ENCODE data around the gene GALNT6.

The GALNT6 gene

DNA sequence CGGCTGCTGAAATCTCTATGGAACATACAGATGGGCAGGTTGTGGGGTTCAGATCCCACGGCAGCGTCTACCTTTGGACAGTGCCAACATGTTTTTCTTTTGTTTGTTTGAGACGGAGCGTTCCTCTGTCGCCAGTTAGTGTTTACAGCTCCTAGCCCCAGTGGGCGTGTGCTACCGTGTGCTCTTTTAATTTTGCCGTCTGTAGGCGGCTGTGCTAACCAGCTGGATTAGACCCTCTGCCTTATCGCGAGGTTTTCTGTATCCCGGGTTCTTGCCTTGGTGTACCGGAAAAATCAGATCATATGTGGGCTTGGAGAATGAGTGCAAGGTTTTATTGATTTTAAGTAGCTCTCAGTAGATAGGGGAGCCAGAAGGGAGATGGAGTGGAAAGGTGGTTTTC, 9.8 kb upstream of the GALNT6 start:
- no peak overlapping the region for H3K4me3 ChIP-seq (ENCODE audit: control insufficient read depth, low read depth, low read length)
- no peak for DNase-seq (ENCODE audit: low read depth)
- no peak for TF ChIP-seq CTCF (conservative IDR thresholded peaks at IDR 0.05; ENCODE audit: control insufficient read depth, insufficient read depth, low read depth, low read length)

DNA sequence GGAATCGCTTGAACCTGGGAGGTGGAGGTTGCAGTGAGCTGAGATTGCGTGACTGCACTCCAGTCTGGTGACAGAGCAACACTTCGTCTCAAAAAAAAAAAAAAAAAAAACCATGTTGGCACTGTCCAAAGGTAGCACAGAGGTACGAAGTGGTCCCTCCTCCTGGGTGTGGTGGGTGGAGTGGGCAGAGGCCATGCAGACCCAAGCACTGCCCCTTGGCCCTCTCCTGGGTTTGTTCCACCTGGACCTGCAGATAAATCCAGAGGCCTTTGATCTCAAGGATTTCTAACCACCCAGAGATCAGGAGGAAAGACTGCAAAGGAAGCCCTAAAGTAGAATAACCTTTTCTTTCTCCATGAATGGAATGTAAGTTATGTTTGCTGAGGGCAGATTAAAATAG, 8.7 kb upstream of the GALNT6 start:
- H3K4me3 ChIP-seq (ENCODE audit: control insufficient read depth, low read depth, low read length), result no peak overlapping the region
- DNase-seq (ENCODE audit: low read depth), result no peak
- TF ChIP-seq CTCF (conservative IDR thresholded peaks at IDR 0.05; ENCODE audit: control insufficient read depth, insufficient read depth, low read depth, low read length), result no peak

GRCh38 chr12:51397670-51398069, 6.5 kb upstream of the GALNT6 start:
- no peak for DNase-seq (ENCODE audit: low read depth)
- TF ChIP-seq CTCF (conservative IDR thresholded peaks at IDR 0.05; ENCODE audit: control insufficient read depth, insufficient read depth, low read depth, low read length), result no peak
- H3K4me3 ChIP-seq (ENCODE audit: control insufficient read depth, low read depth, low read length), result no peak overlapping the region

DNA sequence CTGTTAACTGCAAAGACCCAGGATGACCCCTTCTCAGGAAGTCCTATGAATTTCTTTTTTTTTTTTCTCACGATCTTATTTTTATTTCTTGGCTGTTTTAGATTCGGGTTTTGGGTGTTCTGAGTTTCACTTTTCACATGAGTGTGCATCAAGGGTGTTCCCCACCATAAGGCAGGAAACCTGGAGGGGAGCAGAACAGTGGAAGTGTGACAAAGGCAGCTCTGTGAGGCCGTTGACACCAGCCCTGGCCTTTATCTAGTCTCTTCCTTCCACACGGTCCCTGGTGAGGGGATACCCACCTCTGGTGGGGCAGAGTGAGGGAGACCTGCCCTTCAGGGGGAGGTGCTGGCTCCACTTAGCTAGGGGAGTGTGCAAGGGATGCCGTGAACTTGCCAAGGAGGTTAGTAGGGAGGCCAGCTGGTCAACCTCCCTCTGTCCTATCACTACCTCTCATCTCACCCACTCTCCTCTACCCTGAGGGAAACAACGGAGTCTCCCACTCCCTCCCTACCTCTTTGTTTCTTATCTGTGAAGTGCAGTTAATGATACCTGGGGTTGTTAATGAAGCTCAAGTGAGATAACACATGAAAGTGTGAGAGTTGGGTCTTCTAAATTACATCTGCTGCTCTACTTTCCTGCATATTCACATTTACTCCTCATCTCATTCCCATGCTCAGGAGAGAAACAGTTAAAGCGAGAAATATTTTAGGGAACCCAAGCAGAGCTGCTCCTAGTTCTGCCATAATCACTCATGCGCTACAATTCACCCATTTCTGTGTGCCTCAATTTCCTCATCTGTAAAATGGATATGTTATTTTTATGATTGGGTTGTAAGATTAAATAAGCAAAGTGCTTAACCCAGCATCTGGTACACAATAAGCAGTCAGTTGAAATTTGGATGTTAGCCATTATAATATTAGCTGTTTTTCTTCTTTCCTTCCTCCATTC, 4.4 kb upstream of the GALNT6 start:
- H3K4me3 ChIP-seq (ENCODE audit: control insufficient read depth, low read depth, low read length), result no peak overlapping the region
- no peak for DNase-seq (ENCODE audit: low read depth)
- no peak for TF ChIP-seq CTCF (conservative IDR thresholded peaks at IDR 0.05; ENCODE audit: control insufficient read depth, insufficient read depth, low read depth, low read length)

DNA sequence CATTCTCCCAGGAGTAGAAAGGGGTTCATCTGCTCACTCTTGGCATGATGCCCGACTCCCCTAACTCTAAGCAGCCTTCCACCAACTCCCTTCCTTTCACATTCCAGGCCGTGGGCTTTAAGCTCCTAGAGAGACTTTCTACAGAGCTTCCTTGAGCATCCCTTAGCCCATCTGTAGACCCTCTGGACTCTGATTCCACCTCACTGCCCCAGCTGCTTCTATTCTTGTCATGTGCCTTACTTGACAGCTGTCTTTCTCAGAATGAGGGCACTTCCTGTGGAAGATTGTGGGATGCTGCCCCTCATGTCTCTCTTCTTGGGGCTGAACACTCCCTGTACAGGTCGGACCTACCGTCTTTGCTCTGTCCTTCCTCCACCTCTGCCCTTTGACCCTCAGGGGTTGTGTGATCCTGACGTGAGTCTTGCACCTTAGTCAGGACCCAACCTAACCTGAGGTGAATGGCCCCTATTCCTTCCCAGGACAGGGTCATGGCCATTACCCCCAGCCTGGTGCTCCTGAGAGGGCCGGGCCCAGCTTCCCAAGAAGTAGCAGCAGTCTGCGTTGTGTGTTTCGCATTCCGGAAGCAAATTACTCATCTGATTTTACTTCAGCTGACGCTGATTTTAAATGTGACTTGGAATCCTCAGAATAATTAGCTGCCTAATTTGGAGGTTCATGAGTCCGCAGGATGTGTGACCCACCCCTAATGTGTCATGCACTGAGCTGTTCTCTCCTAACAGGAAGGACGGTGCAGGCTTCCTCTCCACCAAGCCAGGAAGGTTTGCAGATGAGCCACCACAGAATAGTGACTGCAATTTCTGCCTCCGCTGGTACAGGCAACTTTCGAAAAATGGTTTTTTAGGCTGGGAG, 2.7 kb upstream of the GALNT6 start:
- no peak overlapping the region for H3K4me3 ChIP-seq (ENCODE audit: control insufficient read depth, low read depth, low read length)
- no peak for TF ChIP-seq CTCF (conservative IDR thresholded peaks at IDR 0.05; ENCODE audit: control insufficient read depth, insufficient read depth, low read depth, low read length)
- DNase-seq (ENCODE audit: low read depth), result peak; percentile 93

DNA sequence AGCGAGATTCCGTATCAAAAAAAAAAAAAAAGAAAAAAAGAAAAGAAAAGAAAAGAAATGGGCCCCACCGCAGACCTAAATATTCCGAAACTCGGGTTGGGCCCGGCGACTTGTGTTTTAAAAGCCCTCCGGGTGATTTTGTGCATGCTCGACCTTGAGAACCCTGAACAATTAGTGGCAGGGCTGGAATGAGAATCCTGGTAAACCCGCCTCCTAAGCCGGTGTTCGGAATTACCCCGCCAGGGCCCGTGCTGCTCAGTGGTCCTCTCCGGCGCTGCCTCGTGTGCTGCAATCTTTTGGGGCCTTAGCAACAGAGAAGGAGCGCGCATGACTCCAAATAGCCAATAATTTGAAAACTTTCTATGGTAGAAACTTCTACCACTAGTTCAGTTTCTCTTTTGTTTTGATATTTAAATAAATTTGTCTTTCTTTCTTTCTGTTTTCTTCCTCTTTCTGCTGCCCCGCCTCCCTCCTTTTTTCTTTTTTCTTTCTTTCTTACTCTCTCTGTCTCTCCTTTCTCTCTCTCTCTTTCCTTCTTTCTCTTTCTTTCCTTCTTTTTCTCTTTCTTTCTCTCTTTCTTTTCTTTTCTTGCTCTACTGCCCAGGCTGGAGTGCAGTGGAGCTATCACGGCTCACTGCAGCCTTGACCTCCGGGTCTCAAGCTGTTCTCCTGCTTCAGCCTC, 1.5 kb upstream of the GALNT6 start:
- no peak overlapping the region for H3K4me3 ChIP-seq (ENCODE audit: control insufficient read depth, low read depth, low read length)
- no peak for DNase-seq (ENCODE audit: low read depth)

More for the DNA sequence above, 1.5 kb upstream of the GALNT6 start:
- no peak for TF ChIP-seq CTCF (conservative IDR thresholded peaks at IDR 0.05; ENCODE audit: control insufficient read depth, insufficient read depth, low read depth, low read length)
